HepG2 (cell line): Measurements from ENCODE around the gene SCARB2. TPM values are rescaled to one million over a fixed set of nuclear protein-coding genes. Genes with fewer than 3 reads are reported as not detected.

Experiments
- ATAC-seq: fragments of 200-7000 bp; cut with Tn5 transposase; 3 replicates; pipeline ENCODE4 v1.9.1; 2020; ENCODE audit warnings: mild to moderate bottlenecking, moderate library complexity
- BruUV-seq: library from RNA; stranded (reverse); fragments of 400-500 nt; replicated peaks from 2 replicates; lab custom pipeline; 2021; lab: Mats Ljungman, UMichigan
- CTCF ChIA-PET: fragments of 300-600 bp; formaldehyde crosslinking; extraction: SDS; loops from one replicate; lab custom pipeline; 2021; ENCODE audit warnings: low total read pairs, inconsistent platforms, low intra/inter-chr PET ratio; lab: Yijun Ruan, JAX
- POLR2A ChIA-PET: fragments of 350-600 bp; sonication (Branson Sonifier 250); formaldehyde crosslinking; loops from one replicate; lab custom pipeline; 2020; ENCODE audit warnings: antibody characterized with exemption, inconsistent platforms; lab: Yijun Ruan, JAX
- DNase-seq: peaks from one replicate; pipeline ENCODE4 v3.0.0-alpha.2; 2015; ENCODE audit warnings: low spot score
- FAIRE-seq: peaks from 3 replicates; lab custom pipeline; 2011; peaks lifted over from hg19 to GRCh38; lab: Jason Lieb, UNC
- H2AFZ ChIP-seq: one replicate; pipeline ENCODE4 v1.6.1; 2011; ENCODE audit warnings: low read length, inconsistent platforms
- H3K27ac ChIP-seq: fragments of 300-600 bp; 3 replicates; pipeline ENCODE4 v1.8.0; 2011; ENCODE audit warnings: mixed run types, mild to moderate bottlenecking, mixed read lengths, low read length, inconsistent platforms; ENCODE audit not compliant: insufficient read depth; ENCODE audit errors: extremely low read length
- H3K27me3 ChIP-seq, 2 experiments: fragments of 200-600 bp in 1 of 2; 2 replicates in 1 of 2; 3 replicates in 1 of 2; pipeline versions ENCODE4 v1.6.0 to v1.8.0; 2011; ENCODE audit warnings: low read length in 2 of 2, mild to moderate bottlenecking in 2 of 2, moderate library complexity in 2 of 2, inconsistent platforms in 1 of 2; ENCODE audit not compliant: insufficient read depth in 2 of 2, control insufficient read depth in 1 of 2
- H3K36me3 ChIP-seq, 2 experiments: fragments of 200-600 bp in 1 of 2; replicated peaks in 1 of 2; 2 replicates in 1 of 2; 3 replicates in 1 of 2; pipeline versions ENCODE4 v1.5.1 to v1.8.0; 2011; ENCODE audit warnings: low read length in 2 of 2, inconsistent platforms in 1 of 2; ENCODE audit not compliant: insufficient read depth in 2 of 2, control insufficient read depth in 1 of 2
- H3K4me1 ChIP-seq: 2 replicates; pipeline ENCODE4 v1.5.1; 2012; ENCODE audit warnings: low read length, inconsistent platforms; ENCODE audit not compliant: insufficient read depth
- H3K4me2 ChIP-seq: 2 replicates; pipeline ENCODE4 v1.6.0; 2011; ENCODE audit warnings: low read depth, low read length, inconsistent platforms
- H3K4me3 ChIP-seq, 3 experiments: fragments of 200-600 bp in 1 of 3; sonication (generic), shearing (Covaris generic) in 1 of 3; replicated peaks in 1 of 3; 2 replicates each; pipeline ENCODE4 v1.5.1; 2011 to 2016; ENCODE audit warnings: low read length in 3 of 3, inconsistent platforms in 2 of 3, low read depth in 2 of 3, mild to moderate bottlenecking in 2 of 3, control low read depth in 1 of 3, mixed read lengths in 1 of 3; ENCODE audit not compliant: insufficient read depth in 1 of 3
- H3K79me2 ChIP-seq: one replicate; pipeline ENCODE4 v1.6.1; 2011; ENCODE audit warnings: low read length, inconsistent platforms; ENCODE audit not compliant: insufficient read depth
- H3K9ac ChIP-seq: 2 replicates; pipeline ENCODE4 v1.6.0; 2011; ENCODE audit warnings: mild to moderate bottlenecking, low read depth, low read length, inconsistent platforms; ENCODE audit not compliant: insufficient read depth
- H3K9me3 ChIP-seq: 2 replicates; pipeline ENCODE4 v1.5.1; 2012; ENCODE audit warnings: mild to moderate bottlenecking, low read length
- H4K20me1 ChIP-seq: 2 replicates; pipeline ENCODE4 v1.6.0; 2011; ENCODE audit warnings: inconsistent platforms, mild to moderate bottlenecking, low read length, moderate library complexity; ENCODE audit not compliant: insufficient read depth
- DR1 ChIP-seq: sonication (generic); formaldehyde crosslinking; IDR thresholded peaks from 2 replicates; pipeline ENCODE4 v1.8.0; 2021; ENCODE audit warnings: mild to moderate bottlenecking, missing genetic modification reagents, inconsistent platforms
- IKZF1 ChIP-seq: fragments of 450-650 bp; IDR thresholded peaks from 2 replicates; pipeline ENCODE4 v1.7.1; 2016
- JARID2 ChIP-seq: sonication (generic); formaldehyde crosslinking; IDR thresholded peaks from 2 replicates; pipeline ENCODE4 v1.8.1; 2023; ENCODE audit warnings: missing genetic modification reagents, inconsistent platforms; ENCODE audit not compliant: insufficient replicate concordance
- KAT7 ChIP-seq: IDR thresholded peaks from 2 replicates; pipeline ENCODE4 v1.6.1; 2018; ENCODE audit warnings: borderline replicate concordance, missing compliant biosample characterization
- NR2F2 ChIP-seq: IDR thresholded peaks from 2 replicates; pipeline ENCODE4 v1.6.1; 2012; ENCODE audit warnings: low read depth, inconsistent platforms, borderline replicate concordance
- PHF21A ChIP-seq: sonication (generic); formaldehyde crosslinking; IDR thresholded peaks from 2 replicates; pipeline ENCODE4 v1.5.0; 2020; ENCODE audit warnings: mild to moderate bottlenecking, missing genetic modification reagents
- PLSCR1 ChIP-seq: sonication (generic); formaldehyde crosslinking; IDR thresholded peaks from 2 replicates; pipeline ENCODE4 v1.5.0; 2020; ENCODE audit warnings: missing genetic modification reagents, mild to moderate bottlenecking, borderline replicate concordance
- SPEN ChIP-seq: sonication (generic); formaldehyde crosslinking; IDR thresholded peaks from 2 replicates; pipeline ENCODE4 v1.5.1; 2020; ENCODE audit warnings: low read depth, mild to moderate bottlenecking, missing genetic modification reagents
- TEF ChIP-seq: sonication (generic); formaldehyde crosslinking; IDR thresholded peaks from 2 replicates; pipeline ENCODE4 v1.5.0; 2020; ENCODE audit warnings: missing genetic modification reagents
- TRIM22 ChIP-seq: fragments of 450-650 bp; IDR thresholded peaks from 2 replicates; pipeline ENCODE4 v1.6.1; 2017
- ZBTB1 ChIP-seq: sonication (generic); formaldehyde crosslinking; IDR thresholded peaks from 2 replicates; pipeline ENCODE4 v1.4.0; 2020; ENCODE audit warnings: missing genetic modification reagents, borderline replicate concordance
- ZNF292 ChIP-seq: sonication (generic); formaldehyde crosslinking; IDR thresholded peaks from 2 replicates; pipeline ENCODE4 v1.8.1; 2022; ENCODE audit warnings: mild to moderate bottlenecking, low read depth, missing genetic modification reagents, borderline replicate concordance
- ZNF333 ChIP-seq: sonication (generic); formaldehyde crosslinking; IDR thresholded peaks from 2 replicates; pipeline ENCODE4 v1.4.0; 2020; ENCODE audit warnings: mild to moderate bottlenecking, missing genetic modification reagents, borderline replicate concordance
- ZNF780A ChIP-seq: sonication (generic); formaldehyde crosslinking; IDR thresholded peaks from 2 replicates; pipeline ENCODE4 v1.8.0; 2022; ENCODE audit warnings: mild to moderate bottlenecking, missing genetic modification reagents, moderate library complexity
- WGBS: methylation state at CpG from one replicate; pipeline ENCODE4 v1.1.6; 2017; ENCODE audit warnings: low lambda C conversion rate; 5-methylcytosine and 5-hydroxymethylcytosine counted together
- in situ Hi-C: cut with HindIII; loops from 2 replicates; pipeline ENCODE4 v1.10.0; 2017; ENCODE audit warnings: low pct_unique_long_range_greater_than_20kb; ENCODE audit not compliant: extremely low pct_ligation_motif_present
- intact Hi-C: fragments of 100-400 bp; cut with micrococcal nuclease; formaldehyde crosslinking; loops from one replicate; pipeline ENCODE4 v1.10.0; 2022; ENCODE audit not compliant: unreplicated experiment
- polyA plus RNA-seq, 8 experiments: library from polyadenylated mRNA; depleted of rRNA in 3 of 8; stranded (reverse) in 7 of 8; unstranded in 1 of 8; fragments of >200 nt; fragmentation: Illumina TruSeq in 4 of 8; extraction: Trizol in 4 of 8; gene quantifications; 2 replicates each; pipeline versions ENCODE4 v1.2.1 to v1.2.3, GENCODE V29; 2011 to 2016; ENCODE audit warnings: low read depth in 4 of 8, missing spikeins in 1 of 8, mixed read lengths in 1 of 8; ENCODE audit not compliant: insufficient read depth in 1 of 8
- total RNA-seq, 5 experiments: library from RNA; depleted of rRNA; stranded (reverse); fragments of >200 nt; fragmentation: Illumina TruSeq; extraction: Trizol; gene quantifications; 2 replicates each; pipeline ENCODE4 v1.2.3, GENCODE V29; 2016; ENCODE audit warnings: low read depth in 1 of 5
- TF ChIP-seq, protein P1 (sequence below): sonication (generic); formaldehyde crosslinking; IDR thresholded peaks from 2 replicates; pipeline ENCODE4 v1.8.1; 2022; ENCODE audit warnings: mild to moderate bottlenecking, missing genetic modification reagents

Gene SCARB2
- total and polyA plus RNA-seq, 2 of the 13 experiments (the other 11 are each of a cell fraction or from before 2014, with no cell fraction given), result 40.6 to 43.4 TPM

DNA sequence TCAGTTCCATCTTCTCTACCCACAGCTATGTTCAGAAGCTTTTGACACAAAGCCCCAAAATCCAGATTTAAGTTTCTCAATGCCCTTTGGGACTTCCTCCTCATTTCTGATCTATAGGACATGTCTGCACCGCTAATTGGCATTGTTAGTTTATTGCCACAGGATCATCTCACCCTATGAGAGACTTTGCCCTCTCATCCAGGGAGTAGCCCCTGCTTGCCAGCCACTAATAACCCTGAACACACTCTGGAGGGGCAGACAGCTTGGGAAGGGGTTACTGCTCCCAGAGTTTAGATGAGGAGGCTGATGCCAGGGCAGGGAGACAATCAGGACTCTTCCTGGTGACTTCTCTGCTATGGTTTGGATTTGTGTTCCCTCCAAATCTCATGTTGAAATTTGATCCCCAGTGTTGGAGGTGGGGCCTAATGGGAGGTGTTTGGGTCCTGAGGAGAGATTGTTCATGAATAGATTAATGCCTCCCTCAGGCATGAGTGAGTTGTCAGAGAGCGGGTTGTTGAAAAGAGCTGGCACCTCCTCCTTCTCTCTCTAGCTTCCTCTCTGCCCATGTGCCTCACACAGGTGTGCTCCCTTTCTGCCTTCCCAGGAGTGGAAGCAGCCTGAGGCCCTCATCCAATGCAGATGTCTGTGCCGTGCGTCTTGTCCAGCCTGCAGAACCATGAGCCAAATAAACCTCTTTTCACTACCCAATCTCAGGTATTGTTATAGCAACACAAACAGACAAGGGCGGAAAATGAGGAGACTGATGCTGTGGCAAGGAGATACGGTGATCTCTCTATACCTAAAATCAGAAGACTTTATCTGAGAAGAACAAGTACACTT is 3.6 kb upstream of the SCARB2 start:
- in situ Hi-C loops, result no loop called here
- CTCF ChIA-PET, result no interaction called here
- Histone ChIP-seq H3K36me3 (no peaks in the 10 kb centered on the region), H3K4me3 (no peak overlapping the region), H3K27ac (no peak overlapping the region), H2AFZ (no peak overlapping the region), H3K27me3 (no peaks in the 10 kb centered on the region; a peak in 1 of 5 replicates), H3K9ac (no peak overlapping the region; the same call in 1 of the 2 replicates), H3K4me1 (peaks cover 66% of the 10 kb centered on the region), H4K20me1 (no peaks in the 10 kb centered on the region), H3K4me2 (no peak overlapping the region), H3K79me2 (peaks cover 11% of the 10 kb centered on the region), H3K9me3 (no peaks in the 10 kb centered on the region)
- 62% methylated on average over 6 of the region's 6 CpGs for WGBS
- POLR2A ChIA-PET, result interaction anchor here (0.5 kb wide), 1 partner anchor 170 kb away, joined by 4 read pairs; no protein-coding TSS in a partner anchor
- no peak for DNase-seq
- TF ChIP-seq ZNF333 (CRISPR knock-in tag), result no peak
- TF ChIP-seq ZBTB1 (CRISPR knock-in tag), result no peak
- TF ChIP-seq NR2F2, result no peak
- TF ChIP-seq, protein P1, sequence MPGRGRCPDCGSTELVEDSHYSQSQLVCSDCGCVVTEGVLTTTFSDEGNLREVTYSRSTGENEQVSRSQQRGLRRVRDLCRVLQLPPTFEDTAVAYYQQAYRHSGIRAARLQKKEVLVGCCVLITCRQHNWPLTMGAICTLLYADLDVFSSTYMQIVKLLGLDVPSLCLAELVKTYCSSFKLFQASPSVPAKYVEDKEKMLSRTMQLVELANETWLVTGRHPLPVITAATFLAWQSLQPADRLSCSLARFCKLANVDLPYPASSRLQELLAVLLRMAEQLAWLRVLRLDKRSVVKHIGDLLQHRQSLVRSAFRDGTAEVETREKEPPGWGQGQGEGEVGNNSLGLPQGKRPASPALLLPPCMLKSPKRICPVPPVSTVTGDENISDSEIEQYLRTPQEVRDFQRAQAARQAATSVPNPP, result no peak
- no peak for TF ChIP-seq JARID2 (CRISPR knock-in tag)
- no peak for TF ChIP-seq TRIM22
- no peak for TF ChIP-seq TEF (CRISPR knock-in tag)
- TF ChIP-seq IKZF1, result no peak
- TF ChIP-seq ZNF292 (CRISPR knock-in tag), result no peak
- no peak for TF ChIP-seq PLSCR1 (CRISPR knock-in tag)
- no peak for TF ChIP-seq PHF21A (CRISPR knock-in tag)
- TF ChIP-seq KAT7, result no peak
- no peak for TF ChIP-seq ZNF780A (CRISPR knock-in tag)
- TF ChIP-seq DR1 (CRISPR knock-in tag), result no peak
- TF ChIP-seq SPEN (CRISPR knock-in tag), result no peak
- ATAC-seq, result no peak
- FAIRE-seq, result no peak
- intact Hi-C loops, result no loop called here
- BruUV-seq, result no TSS peak
